ENCODE results near the gene JAG1.

The JAG1 gene

DNA sequence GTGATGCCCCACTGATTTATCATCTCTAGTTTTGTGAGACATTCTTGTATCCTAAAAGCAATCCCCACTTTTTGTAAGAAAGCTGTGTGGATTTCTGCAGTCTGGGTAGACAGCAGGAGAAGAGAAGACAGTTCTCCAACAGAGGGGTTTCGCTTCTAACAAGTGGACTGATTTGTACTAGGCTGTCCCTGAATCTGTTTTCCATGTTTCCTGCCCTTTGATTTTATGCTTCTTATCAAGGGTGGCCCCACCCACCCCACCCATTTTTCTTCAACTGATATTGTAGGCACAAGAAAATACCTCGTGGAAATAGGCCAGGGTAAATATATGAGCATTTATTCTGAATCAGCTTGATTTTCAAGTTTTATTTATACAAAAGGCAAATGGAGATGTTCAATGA, 25.7 kb upstream of the JAG1 start:
- no peaks in the 10 kb centered on the region for H3K36me3 ChIP-seq (ENCODE audit: control insufficient read depth, insufficient read depth, low read length)
- H3K4me1 ChIP-seq (ENCODE audit: control insufficient read depth, insufficient read depth, low read length): no peaks in the 10 kb centered on the region
- H3K9me3 ChIP-seq (ENCODE audit: control insufficient read depth, insufficient read depth, low read depth, low read length): 0 out of 2 replicates have a peak, but pooled peaks cover 6% of the 10 kb centered on the region
- H3K4me3 ChIP-seq (ENCODE audit: low read depth, low read length): no peak overlapping the region
- no peaks in the 10 kb centered on the region for H3K27me3 ChIP-seq (ENCODE audit: control insufficient read depth, insufficient read depth, low read length)
- no peak overlapping the region for H3K9ac ChIP-seq (ENCODE audit: low read length)
- H3K27ac ChIP-seq (ENCODE audit: low read depth, low read length): no peak overlapping the region

DNA sequence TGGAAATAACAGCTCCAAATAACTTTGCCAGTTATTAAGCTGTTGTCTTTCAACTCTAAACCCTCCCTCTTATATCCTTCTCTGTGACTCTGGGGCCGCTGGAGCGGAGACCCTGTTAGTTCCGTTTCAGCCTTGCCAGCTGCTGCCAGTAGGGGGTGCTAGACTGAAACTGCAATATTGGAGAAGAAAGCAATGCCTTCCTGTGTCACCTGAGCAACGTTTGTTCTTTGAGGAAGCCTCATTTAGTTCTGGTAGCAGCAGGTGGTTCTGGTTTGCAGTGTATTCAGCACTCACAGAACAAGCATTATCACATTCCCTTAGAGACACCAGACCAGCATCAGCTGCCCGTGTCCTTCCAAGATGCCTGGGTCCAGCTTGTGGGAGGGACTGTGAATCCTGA, 22.9 kb upstream of the JAG1 start:
- Histone ChIP-seq H3K36me3 (ENCODE audit: control insufficient read depth, insufficient read depth, low read length) (no peaks in the 10 kb centered on the region), H3K9ac (ENCODE audit: low read length) (no peak overlapping the region), H3K9me3 (ENCODE audit: control insufficient read depth, insufficient read depth, low read depth, low read length) (0 out of 2 replicates have a peak, but pooled peaks cover 6% of the 10 kb centered on the region), H3K4me3 (ENCODE audit: low read depth, low read length) (no peak overlapping the region), H3K27me3 (ENCODE audit: control insufficient read depth, insufficient read depth, low read length) (no peaks in the 10 kb centered on the region), H3K27ac (ENCODE audit: low read depth, low read length) (no peak overlapping the region), H3K4me1 (ENCODE audit: control insufficient read depth, insufficient read depth, low read length) (peaks cover 6% of the 10 kb centered on the region; the same call in 1 of the 2 replicates)

DNA sequence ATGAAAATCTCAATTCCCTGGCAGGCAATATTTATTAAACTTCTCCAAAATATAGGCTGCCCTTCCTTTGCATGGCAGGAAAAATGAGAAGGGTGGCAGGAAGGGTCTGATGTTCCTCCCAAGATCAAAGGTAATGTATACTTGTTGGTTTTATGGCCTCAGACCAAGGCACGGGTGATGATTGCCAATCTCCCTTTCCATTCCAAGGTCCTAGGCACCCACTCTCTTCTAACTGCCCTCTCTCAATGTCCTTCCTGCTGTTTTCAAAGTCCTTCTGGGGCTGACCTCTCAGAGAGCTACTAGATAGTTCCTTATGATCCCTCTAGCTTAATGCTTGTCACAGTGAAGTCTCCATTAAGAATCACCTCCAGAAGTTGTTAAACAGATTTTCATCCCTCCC, 15.6 kb upstream of the JAG1 start:
- Histone ChIP-seq H3K27ac (ENCODE audit: low read depth, low read length) (no peak overlapping the region), H3K4me1 (ENCODE audit: control insufficient read depth, insufficient read depth, low read length) (peaks cover 13% of the 10 kb centered on the region), H3K27me3 (ENCODE audit: control insufficient read depth, insufficient read depth, low read length) (no peaks in the 10 kb centered on the region)

DNA sequence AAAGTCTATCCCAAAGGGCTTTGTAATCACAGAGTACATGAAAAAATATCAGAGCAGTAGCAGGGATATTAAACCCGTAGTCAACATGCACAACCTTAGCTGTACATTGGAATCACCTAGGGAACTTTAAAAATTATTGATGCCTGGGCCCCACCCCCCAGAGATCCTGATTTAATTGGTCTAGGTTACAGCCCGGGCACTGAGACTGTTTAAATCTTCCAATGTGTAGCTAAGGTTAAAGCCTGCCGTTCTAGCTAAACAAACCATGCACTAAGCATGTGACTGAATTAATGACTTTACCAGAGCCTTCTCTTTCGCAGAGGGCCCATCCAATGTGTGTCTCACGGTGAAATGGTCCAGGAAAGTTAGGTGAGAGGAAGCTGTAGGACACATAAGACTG, 14.1 kb upstream of the JAG1 start:
- Histone ChIP-seq H3K27ac (ENCODE audit: low read depth, low read length) (no peak overlapping the region), H3K4me3 (ENCODE audit: low read depth, low read length) (no peak overlapping the region), H3K9me3 (ENCODE audit: control insufficient read depth, insufficient read depth, low read depth, low read length) (no peaks in the 10 kb centered on the region), H3K27me3 (ENCODE audit: control insufficient read depth, insufficient read depth, low read length) (no peaks in the 10 kb centered on the region), H3K36me3 (ENCODE audit: control insufficient read depth, insufficient read depth, low read length) (no peaks in the 10 kb centered on the region), H3K9ac (ENCODE audit: low read length) (no peak overlapping the region), H3K4me1 (ENCODE audit: control insufficient read depth, insufficient read depth, low read length) (peaks cover 13% of the 10 kb centered on the region)

More for the DNA sequence above, 15.6 kb upstream of the JAG1 start:
- Histone ChIP-seq H3K36me3 (ENCODE audit: control insufficient read depth, insufficient read depth, low read length) (no peaks in the 10 kb centered on the region), H3K4me3 (ENCODE audit: low read depth, low read length) (no peak overlapping the region), H3K9me3 (ENCODE audit: control insufficient read depth, insufficient read depth, low read depth, low read length) (no peaks in the 10 kb centered on the region), H3K9ac (ENCODE audit: low read length) (no peak overlapping the region)

DNA sequence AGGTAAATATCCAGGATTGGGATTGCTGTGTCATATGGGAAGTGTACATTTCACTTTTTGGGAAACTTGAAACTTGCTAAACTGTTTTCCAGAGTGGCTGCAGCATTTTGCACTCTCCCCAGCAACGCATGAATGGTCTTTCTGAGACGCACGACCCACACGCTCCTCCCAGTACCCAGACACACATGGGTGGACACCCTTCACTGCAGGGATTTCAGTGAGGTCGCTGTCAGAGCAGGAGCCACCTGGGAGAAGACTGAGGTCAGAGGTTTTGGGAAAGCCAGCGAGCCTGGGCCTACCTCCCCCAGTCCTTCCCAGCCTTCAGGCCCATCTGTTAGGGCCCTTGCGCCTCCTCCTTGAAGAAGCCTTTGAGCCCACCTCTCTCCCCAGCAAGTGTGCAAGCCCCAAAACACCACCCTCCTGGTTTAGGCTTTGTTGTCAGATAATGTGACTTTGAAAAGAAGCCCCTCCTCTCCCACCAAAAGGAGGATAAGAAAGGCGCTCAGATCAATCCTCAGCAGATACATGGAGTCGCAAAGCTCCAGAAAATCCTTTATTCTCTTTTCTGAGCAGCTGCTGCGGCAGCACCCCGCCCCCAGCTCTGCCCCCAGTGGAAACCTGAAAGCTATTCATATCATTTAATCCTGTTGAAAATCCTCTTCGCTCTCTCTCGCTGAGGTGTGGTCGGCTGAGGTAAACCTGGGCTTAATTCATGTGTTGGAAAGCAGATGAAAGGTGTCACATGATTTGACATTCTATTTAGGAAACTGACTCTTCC, 12.7 kb upstream of the JAG1 start:
- H3K9ac ChIP-seq (ENCODE audit: low read length): no peak overlapping the region
- H3K9me3 ChIP-seq (ENCODE audit: control insufficient read depth, insufficient read depth, low read depth, low read length): no peaks in the 10 kb centered on the region
- H3K27me3 ChIP-seq (ENCODE audit: control insufficient read depth, insufficient read depth, low read length): no peaks in the 10 kb centered on the region
- no peak overlapping the region for H3K27ac ChIP-seq (ENCODE audit: low read depth, low read length)
- no peak overlapping the region for H3K4me3 ChIP-seq (ENCODE audit: low read depth, low read length)
- no peaks in the 10 kb centered on the region for H3K36me3 ChIP-seq (ENCODE audit: control insufficient read depth, insufficient read depth, low read length)
- H3K4me1 ChIP-seq (ENCODE audit: control insufficient read depth, insufficient read depth, low read length): peaks cover 7% of the 10 kb centered on the region

DNA sequence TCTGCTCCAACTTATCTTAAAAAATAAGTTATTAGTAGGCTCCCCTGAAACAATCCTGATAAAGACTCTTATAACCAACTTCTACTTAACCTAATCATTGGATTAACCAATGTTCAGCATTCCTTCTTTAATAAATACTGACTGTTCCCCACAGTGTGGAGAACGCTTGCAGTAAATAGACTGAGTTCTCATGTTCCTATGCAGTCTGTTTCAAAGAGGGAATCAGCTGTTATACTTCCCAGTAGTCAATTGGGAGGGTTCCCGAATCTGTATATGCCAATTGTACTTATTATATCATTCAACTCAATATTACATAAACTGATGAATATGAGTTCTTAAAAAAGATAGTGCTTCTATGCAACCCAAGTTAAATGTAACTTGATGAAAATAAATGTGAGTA, 9.7 kb upstream of the JAG1 start:
- Histone ChIP-seq H3K4me3 (ENCODE audit: low read depth, low read length) (no peak overlapping the region), H3K4me1 (ENCODE audit: control insufficient read depth, insufficient read depth, low read length) (peaks cover 7% of the 10 kb centered on the region), H3K9ac (ENCODE audit: low read length) (no peak overlapping the region), H3K27me3 (ENCODE audit: control insufficient read depth, insufficient read depth, low read length) (no peaks in the 10 kb centered on the region), H3K27ac (ENCODE audit: low read depth, low read length) (no peak overlapping the region), H3K9me3 (ENCODE audit: control insufficient read depth, insufficient read depth, low read depth, low read length) (peaks cover 3% of the 10 kb centered on the region; the same call in 1 of the 2 replicates), H3K36me3 (ENCODE audit: control insufficient read depth, insufficient read depth, low read length) (no peaks in the 10 kb centered on the region)

DNA sequence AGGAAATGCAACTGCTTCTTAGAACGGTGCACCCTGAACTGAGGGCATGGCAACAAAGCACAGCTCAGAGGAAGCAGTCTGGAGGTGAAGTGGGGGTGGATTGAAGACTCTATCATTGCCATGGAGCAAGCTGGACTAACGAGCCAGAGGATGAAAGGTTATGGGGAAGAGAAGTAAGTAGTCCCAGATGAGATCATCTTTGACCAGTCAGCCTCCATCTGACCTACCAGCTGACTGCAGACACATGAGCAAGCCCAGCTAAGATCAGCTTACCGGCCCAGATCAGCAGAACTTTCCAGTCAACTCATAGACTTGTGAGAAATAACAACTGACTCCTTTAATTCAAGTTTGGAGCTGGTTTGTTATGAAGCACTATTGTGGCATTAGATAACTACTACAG, 9.1 kb upstream of the JAG1 start:
- no peak overlapping the region for H3K27ac ChIP-seq (ENCODE audit: low read depth, low read length)
- no peak overlapping the region for H3K9ac ChIP-seq (ENCODE audit: low read length)
- H3K36me3 ChIP-seq (ENCODE audit: control insufficient read depth, insufficient read depth, low read length): no peaks in the 10 kb centered on the region
- no peaks in the 10 kb centered on the region for H3K27me3 ChIP-seq (ENCODE audit: control insufficient read depth, insufficient read depth, low read length)
- no peak overlapping the region for H3K4me3 ChIP-seq (ENCODE audit: low read depth, low read length)
- H3K4me1 ChIP-seq (ENCODE audit: control insufficient read depth, insufficient read depth, low read length): peaks cover 7% of the 10 kb centered on the region
- H3K9me3 ChIP-seq (ENCODE audit: control insufficient read depth, insufficient read depth, low read depth, low read length): peaks cover 3% of the 10 kb centered on the region; the same call in 1 of the 2 replicates

DNA sequence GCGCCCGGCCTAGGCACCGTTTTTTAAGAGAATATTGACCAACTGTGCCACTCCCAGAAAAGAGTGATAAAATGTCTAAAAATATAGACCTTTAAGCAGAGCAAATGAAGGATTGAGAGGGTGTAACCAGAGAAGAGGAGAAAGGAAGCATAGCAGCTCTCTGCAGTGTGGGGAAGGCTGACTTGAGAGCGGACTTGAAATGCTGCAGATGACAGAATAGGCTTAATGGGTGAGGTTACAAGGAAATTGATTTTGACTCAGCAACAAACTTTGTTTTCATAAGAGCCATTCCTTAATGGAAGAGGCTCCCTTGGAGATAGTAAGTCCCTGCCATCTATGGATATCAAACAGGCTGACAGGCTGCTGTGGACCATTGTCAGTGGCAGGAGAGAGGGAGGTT, 7.7 kb upstream of the JAG1 start:
- H3K9me3 ChIP-seq (ENCODE audit: control insufficient read depth, insufficient read depth, low read depth, low read length): peaks cover 3% of the 10 kb centered on the region; the same call in 1 of the 2 replicates
- H3K27me3 ChIP-seq (ENCODE audit: control insufficient read depth, insufficient read depth, low read length): no peaks in the 10 kb centered on the region
- H3K9ac ChIP-seq (ENCODE audit: low read length): no peak overlapping the region
- no peak overlapping the region for H3K27ac ChIP-seq (ENCODE audit: low read depth, low read length)
- H3K4me1 ChIP-seq (ENCODE audit: control insufficient read depth, insufficient read depth, low read length): peaks cover 2% of the 10 kb centered on the region; the same call in 1 of the 2 replicates
- H3K36me3 ChIP-seq (ENCODE audit: control insufficient read depth, insufficient read depth, low read length): no peaks in the 10 kb centered on the region
- no peak overlapping the region for H3K4me3 ChIP-seq (ENCODE audit: low read depth, low read length)

DNA sequence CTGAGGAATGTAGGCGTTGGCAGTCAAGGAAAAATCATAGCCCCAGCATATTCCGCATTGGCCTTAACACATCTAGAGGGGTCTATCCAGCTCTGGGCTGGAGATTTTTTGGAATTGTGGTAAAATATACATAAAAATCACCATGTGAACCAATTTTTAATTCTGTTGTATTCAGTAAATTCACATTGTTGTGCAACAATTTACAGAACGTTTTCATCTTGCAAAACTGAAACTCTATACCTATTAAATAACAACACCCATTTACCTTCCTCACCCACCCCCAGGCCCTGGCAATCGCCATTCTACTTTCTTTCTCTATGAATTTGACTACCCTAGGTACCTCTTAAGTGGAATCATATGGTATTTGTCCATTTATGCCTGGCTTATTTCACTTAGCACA, 6.8 kb upstream of the JAG1 start:
- Histone ChIP-seq H3K4me1 (ENCODE audit: control insufficient read depth, insufficient read depth, low read length) (peaks cover 4% of the 10 kb centered on the region), H3K9ac (ENCODE audit: low read length) (no peak overlapping the region), H3K27me3 (ENCODE audit: control insufficient read depth, insufficient read depth, low read length) (no peaks in the 10 kb centered on the region), H3K27ac (ENCODE audit: low read depth, low read length) (no peak overlapping the region), H3K36me3 (ENCODE audit: control insufficient read depth, insufficient read depth, low read length) (no peaks in the 10 kb centered on the region), H3K9me3 (ENCODE audit: control insufficient read depth, insufficient read depth, low read depth, low read length) (peaks cover 3% of the 10 kb centered on the region; the same call in 1 of the 2 replicates), H3K4me3 (ENCODE audit: low read depth, low read length) (no peak overlapping the region)

DNA sequence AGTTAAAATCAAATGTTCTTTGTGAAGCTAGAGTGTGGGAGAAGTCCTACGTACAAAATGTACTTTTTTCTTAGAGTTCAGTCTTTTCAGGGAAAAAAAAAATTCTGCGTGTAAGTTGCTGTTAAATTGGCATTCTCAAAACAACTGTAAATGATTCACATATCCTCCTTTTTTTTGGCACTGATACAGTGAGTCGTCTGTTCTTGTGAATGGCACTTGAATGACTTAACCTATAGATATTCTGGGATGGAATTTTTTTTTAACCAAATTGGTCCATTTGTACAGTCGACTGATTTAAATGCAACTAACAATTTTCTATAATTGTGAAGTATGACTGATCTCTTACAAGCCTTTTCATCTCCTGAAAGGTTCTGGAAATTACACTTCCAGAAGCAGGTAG, 5.5 kb upstream of the JAG1 start:
- Histone ChIP-seq H3K27me3 (ENCODE audit: control insufficient read depth, insufficient read depth, low read length) (no peaks in the 10 kb centered on the region), H3K36me3 (ENCODE audit: control insufficient read depth, insufficient read depth, low read length) (no peaks in the 10 kb centered on the region), H3K27ac (ENCODE audit: low read depth, low read length) (no peak overlapping the region), H3K9ac (ENCODE audit: low read length) (no peak overlapping the region), H3K4me3 (ENCODE audit: low read depth, low read length) (no peak overlapping the region), H3K4me1 (ENCODE audit: control insufficient read depth, insufficient read depth, low read length) (peaks cover 12% of the 10 kb centered on the region), H3K9me3 (ENCODE audit: control insufficient read depth, insufficient read depth, low read depth, low read length) (peaks cover 3% of the 10 kb centered on the region; the same call in 1 of the 2 replicates)

DNA sequence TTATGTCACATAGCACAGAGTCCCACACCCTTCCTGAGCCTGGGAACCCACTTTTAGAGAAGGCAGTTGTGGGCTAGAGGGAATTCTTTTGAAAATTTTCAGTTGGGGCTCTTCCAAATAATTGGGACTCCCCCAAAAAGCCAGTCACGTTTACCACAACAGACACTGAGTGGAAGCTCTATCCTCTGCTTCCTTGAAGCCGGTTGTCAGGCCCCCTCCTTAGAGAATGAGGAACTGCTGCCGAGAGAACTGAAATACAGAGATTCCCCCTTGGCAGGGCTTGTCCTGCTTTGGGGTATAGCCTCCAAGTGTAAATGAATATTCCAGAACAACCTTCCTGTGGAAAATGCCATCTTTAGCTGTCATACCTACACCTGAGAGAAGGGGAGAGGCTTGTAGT, 2.7 kb upstream of the JAG1 start:
- H3K9ac ChIP-seq (ENCODE audit: low read length): no peak overlapping the region
- no peaks in the 10 kb centered on the region for H3K27me3 ChIP-seq (ENCODE audit: control insufficient read depth, insufficient read depth, low read length)
- H3K36me3 ChIP-seq (ENCODE audit: control insufficient read depth, insufficient read depth, low read length): no peaks in the 10 kb centered on the region; the same call in 1 of the 2 replicates
- no peak overlapping the region for H3K4me3 ChIP-seq (ENCODE audit: low read depth, low read length)
- H3K27ac ChIP-seq (ENCODE audit: low read depth, low read length): no peak overlapping the region
- H3K9me3 ChIP-seq (ENCODE audit: control insufficient read depth, insufficient read depth, low read depth, low read length): peaks cover 3% of the 10 kb centered on the region; the same call in 1 of the 2 replicates
- peaks cover 12% of the 10 kb centered on the region for H3K4me1 ChIP-seq (ENCODE audit: control insufficient read depth, insufficient read depth, low read length)
